Activated T-cell treated with anti-CD3 and anti-CD28 coated beads, Interleukin-2, amount 50 U/mL, for 1 hour (primary cell): Measurements from ENCODE around the gene UGT1A9.
"Not testable (repeated sequence)": the region's sequence is repeated elsewhere in the genome, so short reads cannot be mapped to it uniquely, and the experiment has no call there.

ENCODE experiments used
- DNase-seq: peaks from one replicate; pipeline ENCODE4 v3.0.0-alpha.2; 2020

The UGT1A9 gene

GRCh38 chr2:233713262-233713615, 41.5 kb downstream of the UGT1A9 start:
- DNase-seq, result no peak

DNA sequence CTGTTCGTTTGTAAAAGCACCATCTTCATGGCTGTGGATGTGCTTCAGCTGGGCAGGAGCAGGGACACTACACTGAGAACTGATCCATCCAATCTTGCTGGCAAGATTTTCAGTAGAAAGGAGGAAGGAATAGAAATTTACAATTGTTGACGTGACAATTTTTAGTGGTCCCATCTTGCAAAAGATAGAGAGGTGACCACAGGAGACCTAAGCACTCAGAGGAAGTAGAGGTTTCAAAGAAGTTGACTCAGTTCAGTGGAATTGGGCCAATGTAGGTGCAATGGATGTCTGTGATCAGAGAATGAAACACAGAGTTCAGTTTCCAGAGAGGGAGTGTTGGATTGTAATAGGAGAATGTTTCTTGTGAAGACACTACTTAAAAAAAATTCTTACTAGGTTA, 42.4 kb downstream of the UGT1A9 start:
- no peak for DNase-seq

DNA sequence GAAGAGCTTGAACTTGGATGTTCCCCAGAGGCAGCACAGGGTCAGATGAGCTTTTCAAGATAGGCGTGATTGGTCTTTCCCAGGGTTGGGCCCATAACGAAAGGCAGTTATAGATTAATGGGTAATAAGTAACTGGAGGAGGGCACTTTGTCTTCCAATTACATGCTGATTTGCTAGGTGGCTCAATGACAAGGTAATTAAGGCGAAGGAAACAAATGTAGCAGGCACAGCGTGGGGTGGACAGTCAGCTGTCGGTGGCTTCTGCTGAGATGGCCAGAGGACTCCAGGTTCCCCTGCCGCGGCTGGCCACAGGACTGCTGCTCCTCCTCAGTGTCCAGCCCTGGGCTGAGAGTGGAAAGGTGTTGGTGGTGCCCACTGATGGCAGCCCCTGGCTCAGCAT, 46.9 kb downstream of the UGT1A9 start, which contains the start of gene UGT1A4:
UGT1A4 (plus strand) TSS at position 185 of the 400 bp plus-strand sequence; CDS start at position 270, 85 bp downstream.
- no peak for DNase-seq

DNA sequence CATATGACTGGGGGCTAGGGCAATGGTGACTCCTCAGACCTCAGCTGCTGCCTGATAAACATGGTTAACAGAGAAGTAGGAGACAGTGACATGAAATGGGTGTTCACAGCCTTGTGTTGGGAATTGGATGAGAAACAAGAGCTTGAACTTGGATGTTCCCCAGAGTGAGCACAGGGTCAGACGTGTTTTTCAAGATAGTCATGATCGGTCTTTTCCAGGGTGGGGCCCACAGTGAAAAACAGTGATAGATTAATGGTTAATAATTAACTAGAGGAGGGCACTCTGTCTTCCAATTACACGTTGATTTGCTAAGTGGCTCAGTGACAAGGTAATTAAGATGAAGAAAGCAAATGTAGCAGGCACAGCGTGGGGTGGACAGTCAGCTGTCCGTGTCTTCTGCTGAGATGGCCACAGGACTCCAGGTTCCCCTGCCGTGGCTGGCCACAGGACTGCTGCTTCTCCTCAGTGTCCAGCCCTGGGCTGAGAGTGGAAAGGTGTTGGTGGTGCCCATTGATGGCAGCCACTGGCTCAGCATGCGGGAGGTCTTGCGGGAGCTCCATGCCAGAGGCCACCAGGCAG, 57.1 kb downstream of the UGT1A9 start, which contains the start of gene UGT1A3:
UGT1A3 (plus strand) TSS at position 320 of the 579 bp plus-strand sequence; CDS start at position 405, 85 bp downstream.
- no peak for DNase-seq

GRCh38 chr2:233736868-233737653, 65.4 kb downstream of the UGT1A9 start:
- DNase-seq, result not testable (repeated sequence)

DNA sequence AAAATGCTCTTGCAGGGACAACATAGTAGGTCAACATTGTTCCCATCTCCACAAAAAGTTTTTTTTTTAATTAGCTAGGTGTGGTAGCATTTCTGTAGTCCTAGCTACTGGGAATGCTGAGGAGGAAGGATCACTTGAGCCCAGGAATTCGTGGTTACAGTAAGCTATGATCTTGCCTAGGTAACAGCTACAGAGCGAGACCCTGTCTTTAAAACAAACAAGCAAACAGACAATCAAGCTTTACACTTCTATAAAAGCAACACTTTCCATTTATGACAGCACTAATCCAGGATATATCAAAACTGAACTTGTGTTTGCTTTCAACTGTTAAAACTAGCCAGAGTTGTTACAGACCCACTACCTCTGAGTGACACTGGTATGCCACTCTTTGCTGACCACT, 69.2 kb downstream of the UGT1A9 start:
- DNase-seq, result no peak

- no peak for DNase-seq
Measured at GRCh38 chr2:233743464-233744259, 72.0 kb downstream of the UGT1A9 start.

GRCh38 chr2:233745073-233745755, 73.5 kb downstream of the UGT1A9 start:
- DNase-seq, result no peak

- not testable (repeated sequence) for DNase-seq
Measured at GRCh38 chr2:233745838-233746237, 74.1 kb downstream of the UGT1A9 start.

DNA sequence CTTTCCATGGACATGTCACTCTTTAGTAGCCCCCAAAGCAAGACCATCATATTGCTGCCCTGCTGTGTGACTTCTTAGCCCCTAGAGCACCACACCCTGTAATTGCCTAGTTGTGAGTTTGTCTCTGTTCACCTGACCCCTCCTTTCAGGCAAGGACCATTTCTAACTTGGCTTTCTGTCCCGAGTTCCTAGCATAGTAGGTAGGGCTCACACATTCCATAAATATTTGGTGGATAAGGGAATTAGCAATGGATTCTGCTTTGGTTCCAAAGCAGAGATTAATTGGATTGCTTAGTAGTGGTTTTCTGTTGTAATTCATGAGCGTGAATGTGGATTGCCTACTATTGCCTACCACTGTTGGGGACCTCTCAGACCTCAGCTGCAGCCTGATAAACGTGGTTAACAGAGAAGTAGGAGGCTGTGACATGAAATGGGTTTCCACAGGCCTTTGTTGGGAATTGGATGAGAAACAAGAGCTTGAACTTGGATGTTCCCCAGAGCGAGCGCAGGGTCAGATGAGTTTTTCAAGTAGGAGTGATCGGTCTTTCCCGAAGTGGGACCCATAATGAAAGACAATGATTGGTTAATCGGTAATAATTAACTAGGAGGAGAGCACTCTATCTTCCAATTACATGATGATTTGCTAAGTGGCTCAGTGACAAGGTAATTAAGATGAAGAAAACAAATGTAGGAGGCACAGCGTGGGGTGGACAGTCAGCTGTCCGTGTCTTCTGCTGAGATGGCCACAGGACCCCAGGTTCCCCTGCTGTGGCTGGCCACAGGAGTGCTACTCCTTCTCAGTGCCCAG, 75.0 kb downstream of the UGT1A9 start:
- no peak for DNase-seq

- no peak for DNase-seq
Measured at GRCh38 chr2:233747283-233747544, 75.5 kb downstream of the UGT1A9 start.

DNA sequence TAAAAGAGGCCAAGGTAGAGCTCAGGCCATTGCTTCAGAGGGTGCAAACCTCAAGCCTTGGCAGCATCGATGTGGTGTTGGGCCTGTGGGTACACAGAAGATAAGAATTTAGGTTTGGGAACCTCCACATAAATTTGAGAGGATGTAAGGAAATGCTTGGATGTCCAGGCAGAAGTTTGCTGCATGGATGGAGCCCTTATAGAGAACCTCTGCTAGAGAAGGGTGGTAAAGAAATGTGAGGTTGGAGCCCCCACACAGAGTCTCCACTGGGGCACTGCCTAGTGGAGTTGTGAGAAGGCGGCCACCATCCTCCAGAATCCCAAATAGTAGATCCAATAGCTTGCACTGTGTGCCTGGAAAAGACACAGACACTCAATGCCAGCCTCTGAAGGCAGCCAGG, 79.0 kb downstream of the UGT1A9 start:
- DNase-seq, result not testable (repeated sequence)

DNA sequence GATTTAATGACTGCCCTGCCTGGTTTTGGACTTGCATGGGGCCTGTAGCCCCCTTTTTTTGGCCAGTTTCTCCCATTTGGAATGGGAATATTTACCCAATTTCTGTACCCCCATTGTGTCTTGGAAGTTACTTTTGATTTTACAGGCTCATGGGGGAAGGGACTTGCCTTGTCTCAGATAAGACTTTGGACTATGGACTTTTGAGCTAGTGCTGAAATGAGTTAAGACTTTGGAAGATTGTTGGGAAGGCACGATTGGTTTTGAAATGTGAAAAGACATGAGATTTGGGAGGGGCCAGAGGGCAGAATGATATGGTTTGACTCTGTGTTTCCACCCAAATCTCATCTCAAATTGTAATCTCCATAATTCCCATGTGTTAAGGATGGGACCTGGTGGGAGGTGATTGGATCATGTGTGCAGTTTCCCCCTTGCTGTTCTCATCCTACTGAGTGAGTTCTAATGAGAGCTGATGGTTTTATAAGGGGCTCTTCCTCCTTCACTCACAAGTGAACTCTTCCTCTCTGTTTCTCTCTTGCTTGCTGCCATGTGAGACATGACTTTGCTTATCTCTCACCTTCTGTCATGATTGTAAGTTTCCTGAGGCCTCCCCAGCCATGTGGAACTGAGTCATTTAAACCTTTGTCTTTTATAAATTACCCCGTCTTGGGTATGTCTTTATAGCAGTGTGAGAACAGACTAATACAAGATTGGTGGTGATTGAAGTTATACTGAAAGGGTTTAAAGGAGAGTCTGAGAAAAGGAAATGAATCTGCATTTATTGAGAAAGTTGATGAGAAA, 79.7 kb downstream of the UGT1A9 start:
- not testable (repeated sequence) for DNase-seq

DNA sequence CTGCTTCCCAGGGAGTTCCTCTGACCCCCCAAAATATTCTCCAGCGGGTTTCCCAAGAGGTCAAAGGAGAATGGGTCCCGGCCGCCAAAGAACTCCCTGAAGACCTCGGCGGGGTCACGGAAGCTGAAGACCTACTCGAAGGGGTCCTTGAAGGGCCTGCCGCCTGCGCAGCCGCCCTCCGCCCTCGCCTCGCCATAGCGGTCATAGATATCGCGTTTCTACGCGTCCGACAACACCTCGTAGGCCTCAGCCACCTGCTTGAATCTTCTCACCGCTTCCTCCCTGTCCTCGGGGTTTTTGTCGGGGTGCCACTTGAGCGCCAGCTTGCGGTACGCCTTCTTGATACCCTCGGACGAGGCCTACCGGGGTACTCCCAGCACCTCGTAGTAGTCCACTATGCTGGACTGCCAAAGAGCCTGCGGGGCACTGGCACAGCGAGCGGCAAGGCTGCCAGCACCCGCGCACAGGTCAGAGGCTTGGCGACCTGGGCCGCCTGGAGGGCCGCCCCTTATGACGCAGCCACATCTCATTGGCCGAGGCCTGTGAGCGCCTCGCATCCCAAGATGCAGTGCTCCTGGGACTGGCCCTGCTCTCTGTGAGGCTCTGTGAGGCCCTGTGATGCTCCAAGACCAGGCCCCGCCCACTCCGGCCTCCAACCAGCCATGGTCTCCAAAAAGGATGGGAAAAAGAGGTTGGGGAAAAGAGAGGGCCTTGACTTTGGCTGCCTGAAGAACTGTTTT, 83.3 kb downstream of the UGT1A9 start:
- DNase-seq, result no peak

DNA sequence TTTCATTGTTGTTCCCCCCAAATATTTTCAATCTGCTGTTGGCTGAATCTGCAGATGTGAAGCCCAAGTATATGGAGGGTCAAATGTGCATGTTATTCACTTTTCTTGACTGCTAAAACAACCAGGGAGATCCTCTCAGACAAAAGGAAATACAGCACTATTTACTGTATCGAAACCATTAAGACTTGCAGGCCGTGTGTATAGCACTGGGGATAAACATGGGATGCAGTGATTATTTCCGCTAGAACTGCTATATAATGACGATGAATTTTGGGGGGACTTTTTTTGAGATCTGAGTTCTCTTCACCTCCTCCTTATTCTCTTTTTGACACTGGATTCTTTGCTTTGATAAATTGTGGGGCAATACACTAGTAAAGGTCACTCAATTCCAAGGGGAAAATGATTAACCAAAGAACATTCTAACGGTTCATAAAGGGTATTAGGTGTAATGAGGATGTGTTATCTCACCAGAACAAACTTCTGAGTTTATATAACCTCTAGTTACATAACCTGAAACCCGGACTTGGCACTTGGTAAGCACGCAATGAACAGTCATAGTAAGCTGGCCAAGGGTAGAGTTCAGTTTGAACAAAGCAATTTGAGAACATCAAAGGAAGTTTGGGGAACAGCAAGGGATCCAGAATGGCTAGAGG, 84.9 kb downstream of the UGT1A9 start:
- DNase-seq, result no peak

GRCh38 chr2:233758141-233758540, 86.4 kb downstream of the UGT1A9 start:
- no peak for DNase-seq

DNA sequence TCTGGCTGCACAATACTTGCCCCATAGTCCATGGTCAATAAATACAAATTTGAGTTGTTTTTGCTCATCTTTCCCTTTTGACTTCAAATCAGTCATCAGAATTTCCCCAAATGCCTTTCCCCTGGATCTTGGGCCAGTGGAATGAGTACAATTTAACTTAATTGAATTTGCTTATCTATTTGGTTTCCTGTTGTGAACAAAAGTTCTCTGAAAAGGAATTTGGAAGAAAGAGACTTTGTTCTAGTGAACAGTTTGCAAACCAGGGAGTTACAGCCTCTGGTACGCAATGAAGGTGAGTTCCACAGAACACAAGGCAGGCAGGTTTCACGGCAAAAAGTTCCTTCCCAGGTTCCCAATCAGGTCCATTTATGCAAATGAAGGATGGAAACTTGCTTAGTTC, 87.2 kb downstream of the UGT1A9 start:
- no peak for DNase-seq

- DNase-seq, result no peak
Measured at GRCh38 chr2:233760043-233760442, 88.3 kb downstream of the UGT1A9 start, which contains the start of gene UGT1A1. TSS of gene UGT1A1 (plus strand) at chr2:233760270. CDS start at chr2:233760288, 18 bp downstream.

DNA sequence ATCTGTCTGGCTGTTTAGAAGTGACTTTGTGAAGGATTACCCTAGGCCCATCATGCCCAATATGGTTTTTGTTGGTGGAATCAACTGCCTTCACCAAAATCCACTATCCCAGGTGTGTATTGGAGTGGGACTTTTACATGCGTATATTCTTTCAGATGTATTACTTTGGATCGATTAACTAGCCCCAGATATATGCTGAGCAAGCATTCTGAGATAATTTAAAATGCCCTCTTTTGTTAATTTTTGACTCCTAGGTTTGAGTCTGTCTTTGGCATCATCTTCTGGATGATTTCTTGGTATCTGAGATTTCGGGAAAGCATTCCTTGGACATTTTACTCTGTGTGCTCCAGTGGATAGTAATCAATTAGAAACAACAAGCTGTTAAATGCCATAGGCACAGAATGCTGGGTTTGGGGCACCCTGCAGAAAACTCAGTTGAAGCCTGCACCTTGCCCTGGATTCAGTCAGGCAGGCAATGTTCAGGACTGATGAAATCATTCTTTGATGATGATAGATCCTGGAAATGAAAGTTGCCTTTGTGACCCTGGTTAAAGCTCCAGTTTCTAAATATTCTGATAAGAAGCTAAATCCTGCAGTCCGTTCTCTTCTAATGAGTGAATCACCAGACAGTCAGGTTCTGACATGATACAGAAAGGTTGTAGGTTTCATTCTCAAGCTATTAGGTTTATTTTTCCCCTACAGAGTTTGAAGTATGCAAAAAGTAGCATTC, 89.5 kb downstream of the UGT1A9 start:
- no peak for DNase-seq
